Stomach (tissue), 9 donors: ENCODE measurements around the gene RHBG. TPM values are rescaled to one million over a fixed set of nuclear protein-coding genes. Genes with fewer than 3 reads are reported as not detected.

Experiments used
- DNase-seq, 2 donors: peaks; one replicate each; pipeline versions ENCODE4 v3.0.0 to v3.0.0-alpha.2; 2013 to 2019
- H3K27ac ChIP-seq, 5 donors: fragments of 200-600 bp in 4 of 5; sonication (generic) in 4 of 5; one replicate each; pipeline ENCODE4 v1.5.1; 2013 to 2019; ENCODE audit warnings: mild to moderate bottlenecking in 1 of 5, moderate library complexity in 1 of 5
- H3K27me3 ChIP-seq, 3 donors: fragments of 200-600 bp; sonication (generic); one replicate each; pipeline ENCODE4 v1.5.1; 2017 to 2019; ENCODE audit warnings: mixed run types in 1 of 3
- H3K36me3 ChIP-seq, 4 donors: fragments of 200-600 bp; sonication (generic); 1 replicate in 3 of 4; 2 replicates in 1 of 4; pipeline ENCODE4 v1.5.1; 2016 to 2019
- H3K4me1 ChIP-seq, 4 donors: fragments of 200-600 bp; sonication (generic); one replicate each; pipeline ENCODE4 v1.5.1; 2016 to 2019
- H3K4me3 ChIP-seq, 4 donors: fragments of 200-600 bp; sonication (generic) in 3 of 4; one replicate each; pipeline ENCODE4 v1.5.1; 2016 to 2019; ENCODE audit warnings: mild to moderate bottlenecking in 1 of 4
- H3K9me3 ChIP-seq, 4 donors: fragments of 200-600 bp; sonication (generic); one replicate each; pipeline ENCODE4 v1.5.1; 2016 to 2019
- EP300 ChIP-seq: sonication (generic); formaldehyde crosslinking; IDR thresholded peaks from one replicate; pipeline ENCODE4 v1.6.1; 2017; ENCODE audit warnings: antibody characterized with exemption
- POLR2A ChIP-seq, 4 donors: fragments of 450-650 bp; IDR thresholded peaks; one replicate each; pipeline ENCODE4 v1.6.1; 2016; ENCODE audit warnings: antibody characterized with exemption in 4 of 4, control low read depth in 2 of 4, mild to moderate bottlenecking in 1 of 4, moderate library complexity in 1 of 4
- POLR2AphosphoS5 ChIP-seq, 3 donors: sonication (generic); formaldehyde crosslinking; IDR thresholded peaks; one replicate each; pipeline ENCODE4 v1.6.1; 2016; ENCODE audit warnings: antibody characterized with exemption in 3 of 3
- WGBS, 5 donors: extraction: QIAGEN DNeasy Blood & Tissue Kit in 3 of 5; methylation state at CpG; one replicate each; pipeline versions ENCODE4 v1.1.5 to v1.1.7; 2013 to 2018; 5-methylcytosine and 5-hydroxymethylcytosine counted together
- intact Hi-C: fragments of 100-400 bp; cut with DNase I; formaldehyde crosslinking; loops from one replicate; pipeline ENCODE4 v1.15.1; 2023; ENCODE audit warnings: low total_unique reads
- polyA plus RNA-seq, 3 donors: library from polyadenylated mRNA; stranded (reverse); fragments of 200-250 nt; gene quantifications; one replicate each; pipeline ENCODE4 v1.2.3, GENCODE V29; 2013
- total RNA-seq, 5 donors: library from RNA; depleted of rRNA; stranded (reverse); fragments of >200 nt; gene quantifications; one replicate each; pipeline versions ENCODE4 v1.1.0 to v1.2.3, GENCODE V29; 2014 to 2016
- TF ChIP-seq, protein P1 (sequence below), 7 experiments: fragments of 450-650 bp in 4 of 7; fragments of 200-600 bp in 3 of 7; sonication (generic) in 3 of 7; IDR thresholded peaks; one replicate each; pipeline ENCODE4 v1.5.1; 2016 to 2019; ENCODE audit warnings: antibody characterized with exemption in 7 of 7, control low read depth in 2 of 7, mild to moderate bottlenecking in 1 of 7
- donor health status: healthy with polysubstance abuse.
- donor health status: Bipolar disorder and iron deficiency.
- donor health status: healthy.

Gene RHBG
- total and polyA plus RNA-seq, 8 donors = 0.70 TPM; not detected in 7

DNA sequence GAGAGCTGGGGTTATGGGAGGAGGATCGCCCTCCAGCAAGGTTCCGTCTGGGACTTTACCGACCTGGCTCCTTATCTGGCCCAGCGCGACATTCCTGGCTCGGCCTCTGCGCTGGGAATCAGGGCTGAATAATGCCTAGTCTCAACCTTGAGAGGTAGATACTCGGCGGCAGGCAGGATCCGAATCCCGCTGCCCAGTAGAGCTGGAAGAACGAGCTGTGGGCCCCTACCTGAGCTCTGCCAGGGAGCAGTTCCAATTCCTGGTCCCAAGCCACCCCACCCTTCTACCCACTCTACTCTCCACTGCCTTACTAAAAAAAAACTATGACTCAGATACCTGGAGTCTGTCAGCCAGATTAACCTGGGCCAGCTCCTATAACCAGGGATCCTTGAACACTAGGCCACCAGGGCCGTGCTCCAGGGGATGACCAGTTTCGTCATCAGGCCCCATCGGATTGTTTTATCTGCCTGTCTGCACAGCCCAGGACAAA, 53.6 kb downstream of the RHBG start:
- H3K27me3 ChIP-seq = peaks cover 12 to 100% (median 84%) of the 10 kb centered on the region in 3 donors
- H3K27ac ChIP-seq = no peak overlapping the region
- H3K4me1 ChIP-seq = peaks cover 25 to 32% (median 28%) of the 10 kb centered on the region in 4 donors
- DNase-seq = peak; percentile 23 to 33
- 9 to 19% (median 13%) methylated on average over 15 of the region's 15 CpGs for WGBS, 5 donors
- H3K4me3 ChIP-seq = no peak overlapping the region
- TF ChIP-seq EP300 (no peak), POLR2A (IDR thresholded peaks at IDR 0.05) (no peak), POLR2AphosphoS5 (IDR thresholded peaks at IDR 0.05) (no peak)
- TF ChIP-seq, protein P1, sequence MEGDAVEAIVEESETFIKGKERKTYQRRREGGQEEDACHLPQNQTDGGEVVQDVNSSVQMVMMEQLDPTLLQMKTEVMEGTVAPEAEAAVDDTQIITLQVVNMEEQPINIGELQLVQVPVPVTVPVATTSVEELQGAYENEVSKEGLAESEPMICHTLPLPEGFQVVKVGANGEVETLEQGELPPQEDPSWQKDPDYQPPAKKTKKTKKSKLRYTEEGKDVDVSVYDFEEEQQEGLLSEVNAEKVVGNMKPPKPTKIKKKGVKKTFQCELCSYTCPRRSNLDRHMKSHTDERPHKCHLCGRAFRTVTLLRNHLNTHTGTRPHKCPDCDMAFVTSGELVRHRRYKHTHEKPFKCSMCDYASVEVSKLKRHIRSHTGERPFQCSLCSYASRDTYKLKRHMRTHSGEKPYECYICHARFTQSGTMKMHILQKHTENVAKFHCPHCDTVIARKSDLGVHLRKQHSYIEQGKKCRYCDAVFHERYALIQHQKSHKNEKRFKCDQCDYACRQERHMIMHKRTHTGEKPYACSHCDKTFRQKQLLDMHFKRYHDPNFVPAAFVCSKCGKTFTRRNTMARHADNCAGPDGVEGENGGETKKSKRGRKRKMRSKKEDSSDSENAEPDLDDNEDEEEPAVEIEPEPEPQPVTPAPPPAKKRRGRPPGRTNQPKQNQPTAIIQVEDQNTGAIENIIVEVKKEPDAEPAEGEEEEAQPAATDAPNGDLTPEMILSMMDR (IDR thresholded peaks at IDR 0.05) = no peak
- H3K36me3 ChIP-seq = no peaks in the 10 kb centered on the region
- intact Hi-C loops = no loop called here
- H3K9me3 ChIP-seq = no peaks in the 10 kb centered on the region

DNA sequence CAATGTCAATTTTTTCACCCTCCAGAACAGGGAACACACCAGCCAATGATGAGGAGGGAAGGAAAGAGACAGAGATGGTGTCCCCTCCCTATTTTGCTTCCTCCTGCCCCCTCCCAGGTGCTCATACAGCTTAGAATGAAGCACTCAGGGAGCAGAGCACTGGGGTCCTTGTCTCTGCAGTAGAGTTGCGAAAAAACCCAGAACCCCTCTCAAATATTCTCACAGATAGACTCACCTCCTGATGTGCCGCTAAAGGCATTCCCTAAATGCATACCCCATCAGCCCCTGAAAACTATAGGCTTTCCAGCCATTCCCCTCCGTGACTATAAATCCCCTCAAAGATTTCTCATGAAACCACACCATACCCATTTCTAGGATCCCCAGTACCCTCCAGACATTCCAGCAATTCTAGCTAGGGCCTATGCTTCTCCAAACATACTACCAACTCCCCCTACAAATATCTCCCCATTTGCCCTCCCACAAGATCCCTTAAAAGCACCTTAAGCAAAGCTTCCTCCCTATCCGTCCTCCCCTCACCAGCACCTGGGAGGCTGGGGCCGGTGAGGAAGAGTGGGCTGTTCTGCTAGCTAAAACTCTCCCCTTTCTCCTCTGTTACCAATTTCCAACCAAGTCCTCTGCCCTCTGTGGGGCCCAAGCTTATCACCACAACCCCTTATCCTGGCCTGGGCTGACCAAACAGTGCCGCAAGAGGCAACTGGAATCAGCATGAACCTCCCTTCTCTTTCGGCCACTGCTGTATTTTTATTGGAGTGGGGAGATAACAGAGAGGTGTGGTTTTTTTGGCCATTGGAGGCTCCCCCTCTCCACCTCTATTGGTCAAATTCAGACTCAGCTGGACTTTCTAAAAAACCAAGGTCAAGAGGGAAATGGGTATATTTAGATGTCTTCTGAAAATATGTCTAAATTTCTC, 54.7 kb downstream of the RHBG start:
- intact Hi-C loops = no loop called here
- TF ChIP-seq POLR2A (IDR thresholded peaks at IDR 0.05) (no peak), POLR2AphosphoS5 (IDR thresholded peaks at IDR 0.05) (no peak), EP300 (no peak)
- TF ChIP-seq, protein P1 (IDR thresholded peaks at IDR 0.05) = no peak

DNA sequence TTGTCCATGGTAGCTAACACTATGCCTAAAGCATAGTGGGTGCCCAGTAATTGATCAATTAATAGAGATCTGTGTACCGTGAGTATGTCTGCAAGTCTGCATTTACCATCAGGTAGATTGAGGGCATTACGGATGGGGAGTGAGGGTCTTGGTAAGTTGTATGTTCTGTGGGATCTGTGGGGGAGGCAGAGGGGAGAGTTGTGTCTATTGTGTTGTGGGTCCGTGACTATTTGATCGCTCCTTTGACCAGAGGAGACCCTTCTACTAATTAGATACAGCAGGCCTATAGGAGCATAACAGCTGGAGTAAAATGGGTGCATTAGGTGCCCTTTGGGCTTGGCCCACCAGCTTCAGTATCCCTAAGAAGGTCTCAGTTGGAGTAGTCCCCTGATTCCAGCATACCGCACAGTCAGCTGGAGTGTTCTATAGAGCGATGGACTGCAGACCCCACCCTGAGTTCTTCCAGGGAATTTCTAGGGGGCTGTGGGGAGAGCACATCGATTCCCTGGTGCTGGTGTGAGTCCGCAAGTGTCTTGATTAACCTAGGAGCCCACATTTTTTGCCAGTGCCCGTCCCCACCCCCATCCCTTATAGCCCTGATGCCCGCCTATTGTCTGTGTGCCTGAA, 55.9 kb downstream of the RHBG start:
- 70 to 81% (median 77%) methylated on average over 10 of the region's 10 CpGs for WGBS, 5 donors
- Histone ChIP-seq H3K27ac (no peak overlapping the region), H3K9me3 (no peaks in the 10 kb centered on the region), H3K4me3 (no peak overlapping the region), H3K4me1 (peaks cover 24 to 31% (median 27%) of the 10 kb centered on the region in 4 donors), H3K36me3 (no peaks in the 10 kb centered on the region), H3K27me3 (peaks cover 5 to 100% (median 84%) of the 10 kb centered on the region in 3 donors)
- intact Hi-C loops = no loop called here
- no peak for DNase-seq
- TF ChIP-seq EP300 (no peak), POLR2A (IDR thresholded peaks at IDR 0.05) (no peak), POLR2AphosphoS5 (IDR thresholded peaks at IDR 0.05) (no peak)
- TF ChIP-seq, protein P1 (IDR thresholded peaks at IDR 0.05) = no peak

More for the DNA sequence above, 54.7 kb downstream of the RHBG start:
- no peak for DNase-seq
- Histone ChIP-seq H3K9me3 (no peaks in the 10 kb centered on the region), H3K4me1 (peaks cover 25 to 32% (median 28%) of the 10 kb centered on the region in 4 donors), H3K36me3 (no peaks in the 10 kb centered on the region), H3K27me3 (peaks cover 12 to 100% (median 84%) of the 10 kb centered on the region in 3 donors), H3K4me3 (no peak overlapping the region), H3K27ac (no peak overlapping the region)
- 40 to 51% (median 49%) methylated on average over 7 of the region's 7 CpGs for WGBS, 5 donors

DNA sequence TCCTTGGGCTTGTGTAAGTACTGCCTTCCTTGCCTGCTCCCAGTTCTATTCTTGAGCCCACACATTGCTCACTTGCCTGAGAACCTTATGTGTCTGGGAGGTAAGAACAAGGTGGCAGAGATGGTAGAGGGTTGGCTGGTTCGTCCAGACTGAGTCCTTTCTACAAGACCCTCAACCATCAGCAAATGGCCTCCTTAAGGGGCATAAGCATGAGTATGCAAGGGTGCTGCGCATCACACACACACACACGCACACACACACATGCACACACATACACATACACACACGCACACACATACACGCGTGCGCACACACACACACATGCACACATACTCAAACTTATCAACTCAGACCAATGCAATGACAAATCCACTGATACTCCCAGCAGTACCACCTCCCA, 56.9 kb downstream of the RHBG start:
- Histone ChIP-seq H3K9me3 (no peaks in the 10 kb centered on the region), H3K4me3 (no peak overlapping the region), H3K4me1 (peaks cover 14 to 20% (median 16%) of the 10 kb centered on the region in 4 donors), H3K27me3 (peaks cover 7 to 100% (median 84%) of the 10 kb centered on the region in 3 donors), H3K27ac (no peak overlapping the region), H3K36me3 (no peaks in the 10 kb centered on the region)
- WGBS, 5 donors = 86 to 97% (median 92%) methylated on average over 7 of the region's 7 CpGs
- intact Hi-C loops = no loop called here
- no peak for DNase-seq
- TF ChIP-seq POLR2AphosphoS5 (IDR thresholded peaks at IDR 0.05) (no peak), POLR2A (IDR thresholded peaks at IDR 0.05) (no peak), EP300 (no peak)
- TF ChIP-seq, protein P1 (IDR thresholded peaks at IDR 0.05) = no peak
